Activated T-helper 1 cell treated with anti-CD3 and anti-CD28 coated beads, Interleukin-2, amount 50 U/mL, for 16 hours (primary cell): ENCODE measurements around the gene ZNF248.

ENCODE experiments used
- DNase-seq, 2 donors: peaks; one replicate each; pipeline ENCODE4 v3.0.0-alpha.2; 2020; ENCODE audit warnings: low read depth in 1 of 2, low spot score in 1 of 2

Gene ZNF248

GRCh38 chr10:37826806-37827205, 30.6 kb downstream of the ZNF248 start:
- DNase-seq: no peak

GRCh38 chr10:37821237-37821636, 36.2 kb downstream of the ZNF248 start:
- DNase-seq: no peak

GRCh38 chr10:37819797-37820196, 37.6 kb downstream of the ZNF248 start:
- DNase-seq: no peak

- no peak for DNase-seq
Observed at GRCh38 chr10:37816290-37816689, 41.1 kb downstream of the ZNF248 start.

- DNase-seq: no peak
Observed at GRCh38 chr10:37813763-37814162, 43.6 kb downstream of the ZNF248 start.

- DNase-seq: no peak
Observed at GRCh38 chr10:37812290-37812689, 45.1 kb downstream of the ZNF248 start.

- DNase-seq: no peak
Observed at GRCh38 chr10:37803269-37803668, 54.1 kb downstream of the ZNF248 start.

GRCh38 chr10:37801557-37801956, 55.9 kb downstream of the ZNF248 start:
- DNase-seq: no peak

GRCh38 chr10:37794305-37794976, 63.0 kb downstream of the ZNF248 start:
- DNase-seq: no peak

- no peak for DNase-seq
Observed at GRCh38 chr10:37789590-37789989, 67.8 kb downstream of the ZNF248 start.

- DNase-seq: no peak
Observed at GRCh38 chr10:37784678-37785077, 72.7 kb downstream of the ZNF248 start.

GRCh38 chr10:37780536-37780935, 76.9 kb downstream of the ZNF248 start:
- DNase-seq: no peak

GRCh38 chr10:37777056-37777455, 80.4 kb downstream of the ZNF248 start:
- DNase-seq: no peak

GRCh38 chr10:37775612-37776011, 81.8 kb downstream of the ZNF248 start:
- no peak for DNase-seq

GRCh38 chr10:37774351-37774750, 83.1 kb downstream of the ZNF248 start:
- no peak for DNase-seq

- DNase-seq: no peak
Observed at GRCh38 chr10:37765216-37765615, 92.2 kb downstream of the ZNF248 start.

- no peak for DNase-seq
Observed at GRCh38 chr10:37763132-37763531, 94.3 kb downstream of the ZNF248 start.

- no peak for DNase-seq
Observed at GRCh38 chr10:37762287-37762686, 95.1 kb downstream of the ZNF248 start.

- DNase-seq: no peak
Observed at GRCh38 chr10:37760817-37761216, 96.6 kb downstream of the ZNF248 start.

- no peak for DNase-seq
Observed at GRCh38 chr10:37758074-37758473, 99.3 kb downstream of the ZNF248 start.

- no peak for DNase-seq
Observed at GRCh38 chr10:37754538-37755323, 102.7 kb downstream of the ZNF248 start.

GRCh38 chr10:37752334-37752875, 105.0 kb downstream of the ZNF248 start:
- no peak for DNase-seq
